Effector CD8-positive, alpha-beta T cell (primary cell): ENCODE measurements around the gene CCDC182.
A peak's percentile ranks its signal among the peaks of the same experiment; 100 is the strongest.

ENCODE experiments used
- DNase-seq: peaks from one replicate; lab custom pipeline; 2025; lab: John Stamatoyannopoulos, UW

The CCDC182 gene

DNA sequence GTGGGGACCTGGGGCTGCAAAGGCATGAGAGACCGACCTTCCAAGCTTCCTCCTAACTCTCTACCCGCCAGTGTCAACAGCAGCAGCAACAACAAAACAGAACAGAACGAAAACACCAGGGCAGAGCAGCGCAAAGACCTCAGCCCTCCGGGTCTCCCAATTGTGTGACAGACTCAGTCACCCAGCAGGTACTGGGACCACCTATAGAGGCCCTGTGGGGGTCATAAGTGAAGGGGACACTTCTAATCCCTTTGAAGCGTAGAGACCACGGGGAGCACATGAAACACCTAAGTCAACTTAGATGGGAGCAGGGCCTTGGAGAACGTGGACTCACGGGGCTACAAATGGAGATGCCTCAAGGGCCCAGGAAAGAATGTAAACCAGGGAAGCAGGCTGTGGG, 12.6 kb upstream of the CCDC182 start:
- no peak for DNase-seq

GRCh38 chr17:57756951-57757350, 11.9 kb upstream of the CCDC182 start:
- DNase-seq = no peak

- DNase-seq = no peak
These were observed 10.5 kb upstream of the CCDC182 start for GRCh38 chr17:57755480-57756070.

DNA sequence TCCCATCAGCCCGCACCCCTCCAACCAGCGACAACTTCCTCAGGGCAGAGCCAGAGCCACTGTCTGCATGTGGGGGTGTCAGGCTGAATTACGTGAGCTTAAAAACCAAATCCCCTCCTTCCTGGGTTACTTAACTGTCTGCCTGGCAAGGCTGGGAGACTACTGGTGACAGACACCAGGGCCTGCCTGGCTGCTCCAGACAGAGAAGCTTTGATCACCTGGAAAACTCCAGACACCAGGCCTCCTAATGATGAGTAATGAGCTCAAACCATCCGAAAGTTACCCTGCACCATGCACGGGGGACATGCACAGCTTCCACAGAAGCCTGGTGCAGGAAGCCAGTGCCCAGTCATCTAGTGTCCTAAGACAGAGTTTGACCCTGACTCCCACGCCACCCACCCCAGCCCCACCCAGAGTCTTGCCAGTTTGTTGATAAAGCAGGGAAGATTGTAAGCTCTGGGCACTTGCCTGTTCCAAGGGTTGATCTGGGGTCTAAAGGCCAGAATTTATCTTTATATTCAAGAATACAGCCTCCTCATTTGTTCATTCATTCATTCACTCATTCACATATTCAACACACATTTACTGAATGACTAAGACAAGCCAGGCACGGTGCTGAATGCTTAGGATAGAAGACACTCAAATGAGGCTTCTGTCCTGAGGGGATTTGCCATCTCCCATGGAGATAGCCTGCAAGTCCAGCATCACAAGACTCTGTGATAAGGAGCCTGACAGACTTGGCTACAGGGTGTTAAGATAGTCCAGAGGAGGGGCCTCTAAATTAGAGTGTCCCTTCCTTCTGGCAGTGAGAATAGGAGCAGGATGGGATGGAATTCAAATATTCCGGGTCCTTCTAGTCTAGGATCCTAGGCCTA, 7.2 kb upstream of the CCDC182 start:
- DNase-seq = no peak

DNA sequence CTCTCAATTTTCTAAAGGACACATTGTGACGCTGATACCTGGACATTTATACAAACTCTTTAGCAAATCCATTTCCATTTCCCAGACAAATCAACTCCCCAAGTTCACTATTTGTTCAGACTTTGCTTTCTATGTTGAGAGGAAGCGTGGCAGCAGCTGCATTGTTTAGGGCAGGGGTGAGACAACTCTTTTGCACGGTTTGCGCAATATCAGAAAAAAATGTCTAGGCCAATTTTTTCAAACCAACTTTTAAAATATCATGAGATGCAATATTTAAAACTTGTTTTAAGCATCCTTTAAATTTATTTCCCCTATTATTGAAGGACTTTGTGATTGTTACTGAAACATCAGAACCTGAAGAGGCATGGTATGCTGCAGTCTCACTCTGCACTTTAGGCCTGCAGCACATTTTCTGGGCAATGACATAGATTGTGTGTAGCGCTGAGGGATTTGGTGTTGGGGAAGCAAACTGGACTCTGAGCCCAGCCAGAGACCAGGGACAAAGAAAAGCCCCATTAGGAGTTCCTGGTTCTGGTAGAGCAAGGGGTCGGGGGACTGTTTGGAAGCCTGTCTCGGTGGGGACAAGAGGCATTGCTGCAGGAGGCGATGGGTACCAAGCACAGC, 6.4 kb upstream of the CCDC182 start:
- no peak for DNase-seq

- DNase-seq = no peak
These were observed 5.8 kb upstream of the CCDC182 start for GRCh38 chr17:57750895-57751294.

DNA sequence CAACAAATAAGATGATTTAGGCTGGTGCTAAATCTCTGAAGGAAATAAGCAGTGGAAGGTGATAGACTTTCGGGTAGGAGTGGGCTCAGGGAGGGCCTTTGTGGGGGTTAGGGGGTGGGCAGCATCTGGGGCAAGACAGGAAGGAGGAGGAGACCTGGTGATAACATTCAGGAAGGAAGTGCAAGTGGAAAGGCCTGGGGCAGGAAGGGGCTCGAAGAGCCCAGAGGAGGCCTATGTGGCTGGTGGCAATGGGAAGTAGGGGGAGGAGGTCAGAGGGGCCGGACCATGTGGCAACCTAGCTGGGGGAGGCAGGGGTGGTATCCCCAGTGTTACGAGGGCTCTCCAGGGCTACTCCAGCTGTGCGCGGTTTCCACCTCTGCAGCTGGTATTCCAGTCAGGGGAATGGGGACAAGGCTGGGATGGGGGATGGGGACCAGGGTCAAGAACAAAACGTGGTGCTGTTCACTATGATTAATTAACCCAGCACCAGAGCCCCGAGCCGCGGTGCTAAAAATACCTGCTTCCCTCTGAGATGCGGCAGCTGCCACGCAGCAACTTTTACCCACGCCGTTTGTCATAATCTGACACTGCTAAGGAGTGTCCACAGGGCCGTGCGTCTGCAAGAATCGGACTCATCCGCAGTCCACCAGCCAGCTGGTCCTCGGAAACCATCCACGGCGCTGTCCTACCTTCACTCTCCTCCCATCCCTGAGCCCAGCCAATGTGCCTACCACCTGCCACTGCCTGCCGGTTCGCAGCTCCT, 5.2 kb upstream of the CCDC182 start:
- no peak for DNase-seq

DNA sequence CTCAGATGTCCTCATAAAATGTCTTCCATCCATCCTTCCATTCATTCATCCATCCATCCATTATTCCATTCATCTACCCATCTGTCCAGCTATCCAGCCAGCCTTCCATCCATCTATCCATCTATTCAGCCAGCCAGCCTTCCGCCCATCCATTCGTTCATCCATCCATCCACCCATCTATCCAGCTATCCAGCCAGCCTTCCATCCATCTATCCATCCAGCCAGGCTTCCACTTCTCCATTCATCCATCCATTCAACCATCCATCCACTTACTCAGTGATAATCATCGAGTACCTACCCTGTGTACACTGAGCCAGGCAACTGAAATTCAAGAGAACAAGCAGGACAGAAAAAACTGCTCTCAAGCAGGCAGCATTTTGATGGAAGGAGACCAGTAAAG, 4.6 kb upstream of the CCDC182 start:
- no peak for DNase-seq

GRCh38 chr17:57747221-57748017, 2.3 kb upstream of the CCDC182 start:
- DNase-seq = peak; percentile 3

GRCh38 chr17:57746221-57746620, 1.1 kb upstream of the CCDC182 start:
- DNase-seq = no peak

DNA sequence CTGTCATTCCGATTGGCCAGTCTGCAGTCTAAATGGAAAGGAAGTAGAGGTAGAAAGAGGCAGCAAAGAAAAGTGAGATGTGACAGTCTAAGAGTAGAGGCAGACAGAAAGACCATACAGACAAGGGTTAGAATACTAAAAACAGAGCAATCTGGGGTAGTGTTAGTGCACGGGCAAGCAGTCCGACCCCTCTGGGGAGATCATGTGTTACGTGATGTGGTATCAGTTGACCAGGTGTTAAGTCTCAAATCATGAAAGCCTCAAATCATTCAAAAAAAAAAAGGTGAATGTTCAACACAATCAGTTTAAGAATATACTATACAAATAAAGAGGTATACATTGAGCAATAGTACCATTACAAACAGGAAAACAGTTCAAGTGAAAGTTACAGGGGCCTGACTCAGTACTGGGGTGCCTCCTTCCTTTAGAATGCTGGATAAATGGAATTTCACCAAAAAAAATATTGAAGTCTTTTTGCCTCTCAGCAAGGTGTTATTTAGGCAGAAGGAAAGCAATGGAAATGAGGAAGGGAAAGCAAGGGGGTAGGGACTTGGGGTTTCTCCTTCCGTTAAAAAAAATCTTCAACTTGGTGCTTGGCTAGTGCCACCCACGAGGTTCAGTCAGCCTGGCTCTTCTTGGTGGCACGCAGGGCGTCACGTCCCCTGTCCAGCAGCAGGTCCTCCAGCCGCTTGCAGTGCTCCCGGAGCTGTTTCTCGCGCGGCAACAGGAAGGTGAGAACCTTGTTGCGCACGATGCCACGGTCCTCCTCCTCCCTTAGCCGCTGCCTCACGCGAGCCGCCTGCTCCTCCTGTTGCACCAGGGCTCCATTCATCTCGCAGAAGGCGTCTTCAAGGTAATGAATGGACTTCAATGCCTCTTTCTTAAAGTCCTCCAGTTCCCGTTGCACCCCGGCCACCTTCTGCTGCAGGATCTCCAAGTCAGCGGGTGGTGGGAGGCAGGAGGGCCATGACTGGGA, 616 bp downstream of the CCDC182 start:
- no peak for DNase-seq

- DNase-seq = no peak
These were observed 4.9 kb downstream of the CCDC182 start for GRCh38 chr17:57740235-57740528.

DNA sequence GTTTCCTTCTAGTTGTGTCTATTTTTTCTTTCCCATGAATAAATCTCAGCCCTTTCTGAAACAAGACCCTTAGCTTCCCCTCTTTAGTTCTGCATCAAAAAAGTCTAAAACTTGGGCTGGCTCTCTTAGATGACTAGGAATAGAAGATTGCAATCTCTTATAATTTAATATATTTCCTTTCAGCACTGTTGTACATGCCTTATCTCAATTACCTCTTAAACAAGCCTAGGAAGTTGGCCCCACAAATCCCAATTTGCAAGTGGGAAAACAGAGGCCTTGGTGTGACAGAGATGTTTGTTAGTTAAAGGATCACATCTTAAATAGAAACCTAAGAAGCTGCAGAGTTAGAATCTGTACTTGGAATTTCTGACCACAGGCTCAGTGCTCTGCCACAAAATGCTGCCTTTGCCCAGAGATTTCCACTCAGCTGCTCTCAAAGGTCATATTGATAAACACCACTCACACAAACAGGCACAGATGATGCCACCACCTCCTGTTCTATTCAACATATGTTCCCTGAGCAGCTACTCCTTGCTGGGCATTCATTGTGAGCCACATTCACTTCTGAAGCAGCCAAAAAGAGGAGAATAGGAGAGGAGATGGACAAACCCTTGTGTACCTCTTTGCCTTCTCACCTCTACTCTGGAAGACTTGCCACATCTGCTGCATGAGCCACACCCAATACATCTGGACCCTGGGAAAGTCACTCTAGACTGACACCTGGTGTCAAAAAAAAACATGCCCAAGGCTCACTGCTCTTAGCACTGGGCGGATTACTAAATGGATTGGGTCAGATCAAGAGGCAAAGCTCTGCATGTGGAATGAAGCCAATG, 5.5 kb downstream of the CCDC182 start:
- no peak for DNase-seq

DNA sequence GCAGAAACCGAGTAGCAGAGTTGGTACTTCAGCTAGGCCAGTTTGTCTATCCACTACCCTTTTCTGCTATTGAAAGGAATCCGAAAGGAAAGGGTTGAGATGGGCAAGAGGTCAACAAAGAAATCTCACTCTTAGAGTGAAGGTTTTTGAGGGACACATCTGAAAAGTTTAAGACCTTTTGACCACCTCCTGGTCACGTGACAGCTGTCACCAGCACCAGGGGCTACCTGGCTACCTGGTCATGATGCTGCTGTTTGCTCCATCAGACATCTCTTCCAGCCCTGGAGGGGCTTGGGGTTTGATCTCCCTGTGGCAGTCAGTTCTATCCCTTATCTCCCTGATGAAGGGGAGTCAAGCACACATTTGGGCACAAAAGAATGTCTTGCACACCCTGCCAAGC, 7.6 kb downstream of the CCDC182 start:
- DNase-seq = no peak

DNA sequence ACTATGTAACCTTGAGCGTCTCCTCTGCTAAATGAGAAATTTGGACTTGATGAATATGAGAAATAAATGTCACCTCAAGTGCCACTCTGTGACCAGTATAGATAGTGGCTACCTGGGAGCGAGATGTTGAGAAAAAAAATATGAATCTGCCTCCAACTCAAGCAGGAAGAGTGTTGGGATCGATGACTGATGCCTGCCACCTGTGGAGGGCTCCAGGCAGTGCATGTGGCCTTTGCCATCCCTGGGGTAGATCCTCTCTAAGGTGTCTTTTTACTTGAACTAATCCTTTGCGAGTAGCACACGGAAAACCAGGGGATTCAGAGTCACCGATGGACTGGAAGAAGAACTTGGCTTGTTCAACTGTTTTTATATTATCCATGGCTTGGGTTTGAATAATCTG, 9.4 kb downstream of the CCDC182 start:
- no peak for DNase-seq

- DNase-seq = no peak
These were observed 9.9 kb downstream of the CCDC182 start for GRCh38 chr17:57735230-57735629.

- no peak for DNase-seq
These were observed 12.0 kb downstream of the CCDC182 start for GRCh38 chr17:57733085-57733484.

DNA sequence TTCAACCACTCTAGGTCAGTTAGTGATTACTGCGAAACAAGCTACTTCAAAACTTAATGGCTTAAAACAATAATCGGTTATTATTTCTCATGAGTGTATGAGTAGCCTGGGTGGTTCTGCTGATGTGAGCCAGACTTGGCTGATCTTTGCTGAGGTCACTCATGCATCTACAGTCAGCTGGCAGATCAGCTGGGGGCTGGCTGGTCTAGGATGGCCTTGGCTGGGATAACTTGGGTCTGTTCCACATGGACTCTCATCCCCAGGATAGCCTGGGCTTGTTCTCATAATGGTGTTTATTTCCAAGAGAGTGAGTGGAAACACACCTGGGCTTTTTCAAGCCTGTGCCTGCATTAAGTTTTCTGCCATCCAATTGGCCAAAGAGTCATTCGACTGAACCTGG, 13.0 kb downstream of the CCDC182 start:
- DNase-seq = no peak

- no peak for DNase-seq
These were observed 14.9 kb downstream of the CCDC182 start for GRCh38 chr17:57730026-57730701.
